HL-60 (cell line): Measurements from ENCODE around the gene IFIT1B.

ENCODE experiments used
- DNase-seq, 2 experiments: peaks; one replicate each; pipeline ENCODE4 v3.0.0-alpha.2; 2010 to 2020; ENCODE audit warnings: low read depth in 1 of 2, low spot score in 1 of 2
- H3K27ac ChIP-seq: fragments of 250-450 bp; sonication (Bioruptor Pico); replicated peaks from 2 replicates; pipeline ENCODE4 v1.5.1; 2020; ENCODE audit warnings: mild to moderate bottlenecking, moderate library complexity
- H3K27me3 ChIP-seq: fragments of 250-450 bp; sonication (Bioruptor Pico); 2 replicates; pipeline ENCODE4 v1.5.1; 2021; ENCODE audit warnings: mild to moderate bottlenecking, moderate library complexity; ENCODE audit not compliant: insufficient read depth, poor library complexity, severe bottlenecking
- H3K4me3 ChIP-seq: replicated peaks from 2 replicates; pipeline ENCODE4 v1.5.1; 2011; ENCODE audit warnings: mild to moderate bottlenecking, control low read depth, low read length; ENCODE audit not compliant: insufficient read depth
- REST ChIP-seq: IDR thresholded peaks from 2 replicates; pipeline ENCODE4 v1.6.1; 2012; ENCODE audit warnings: low read depth; ENCODE audit not compliant: insufficient replicate concordance
- SPI1 ChIP-seq: IDR thresholded peaks from 2 replicates; pipeline ENCODE4 v1.6.1; 2012; ENCODE audit warnings: low read depth, mild to moderate bottlenecking, borderline replicate concordance
- TF ChIP-seq, protein P1 (sequence below): IDR thresholded peaks from one replicate; pipeline ENCODE4 v1.5.1; 2011; ENCODE audit warnings: low read length, control low read depth, inconsistent platforms; ENCODE audit not compliant: insufficient read depth

The IFIT1B gene

GRCh38 chr10:89431977-89432376 is 54.1 kb downstream of the IFIT1B start:
- no peak for TF ChIP-seq SPI1
- TF ChIP-seq, protein P1, sequence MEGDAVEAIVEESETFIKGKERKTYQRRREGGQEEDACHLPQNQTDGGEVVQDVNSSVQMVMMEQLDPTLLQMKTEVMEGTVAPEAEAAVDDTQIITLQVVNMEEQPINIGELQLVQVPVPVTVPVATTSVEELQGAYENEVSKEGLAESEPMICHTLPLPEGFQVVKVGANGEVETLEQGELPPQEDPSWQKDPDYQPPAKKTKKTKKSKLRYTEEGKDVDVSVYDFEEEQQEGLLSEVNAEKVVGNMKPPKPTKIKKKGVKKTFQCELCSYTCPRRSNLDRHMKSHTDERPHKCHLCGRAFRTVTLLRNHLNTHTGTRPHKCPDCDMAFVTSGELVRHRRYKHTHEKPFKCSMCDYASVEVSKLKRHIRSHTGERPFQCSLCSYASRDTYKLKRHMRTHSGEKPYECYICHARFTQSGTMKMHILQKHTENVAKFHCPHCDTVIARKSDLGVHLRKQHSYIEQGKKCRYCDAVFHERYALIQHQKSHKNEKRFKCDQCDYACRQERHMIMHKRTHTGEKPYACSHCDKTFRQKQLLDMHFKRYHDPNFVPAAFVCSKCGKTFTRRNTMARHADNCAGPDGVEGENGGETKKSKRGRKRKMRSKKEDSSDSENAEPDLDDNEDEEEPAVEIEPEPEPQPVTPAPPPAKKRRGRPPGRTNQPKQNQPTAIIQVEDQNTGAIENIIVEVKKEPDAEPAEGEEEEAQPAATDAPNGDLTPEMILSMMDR, result no peak
- no peak for TF ChIP-seq REST
- Histone ChIP-seq H3K27me3 (peaks cover 21% of the 10 kb centered on the region), H3K27ac (no peak overlapping the region), H3K4me3 (no peak overlapping the region)
- no peak for DNase-seq
